ENCODE measurements around the gene L3MBTL1.
A peak's percentile ranks its signal among the peaks of the same experiment; 100 is the strongest.

Gene L3MBTL1

DNA sequence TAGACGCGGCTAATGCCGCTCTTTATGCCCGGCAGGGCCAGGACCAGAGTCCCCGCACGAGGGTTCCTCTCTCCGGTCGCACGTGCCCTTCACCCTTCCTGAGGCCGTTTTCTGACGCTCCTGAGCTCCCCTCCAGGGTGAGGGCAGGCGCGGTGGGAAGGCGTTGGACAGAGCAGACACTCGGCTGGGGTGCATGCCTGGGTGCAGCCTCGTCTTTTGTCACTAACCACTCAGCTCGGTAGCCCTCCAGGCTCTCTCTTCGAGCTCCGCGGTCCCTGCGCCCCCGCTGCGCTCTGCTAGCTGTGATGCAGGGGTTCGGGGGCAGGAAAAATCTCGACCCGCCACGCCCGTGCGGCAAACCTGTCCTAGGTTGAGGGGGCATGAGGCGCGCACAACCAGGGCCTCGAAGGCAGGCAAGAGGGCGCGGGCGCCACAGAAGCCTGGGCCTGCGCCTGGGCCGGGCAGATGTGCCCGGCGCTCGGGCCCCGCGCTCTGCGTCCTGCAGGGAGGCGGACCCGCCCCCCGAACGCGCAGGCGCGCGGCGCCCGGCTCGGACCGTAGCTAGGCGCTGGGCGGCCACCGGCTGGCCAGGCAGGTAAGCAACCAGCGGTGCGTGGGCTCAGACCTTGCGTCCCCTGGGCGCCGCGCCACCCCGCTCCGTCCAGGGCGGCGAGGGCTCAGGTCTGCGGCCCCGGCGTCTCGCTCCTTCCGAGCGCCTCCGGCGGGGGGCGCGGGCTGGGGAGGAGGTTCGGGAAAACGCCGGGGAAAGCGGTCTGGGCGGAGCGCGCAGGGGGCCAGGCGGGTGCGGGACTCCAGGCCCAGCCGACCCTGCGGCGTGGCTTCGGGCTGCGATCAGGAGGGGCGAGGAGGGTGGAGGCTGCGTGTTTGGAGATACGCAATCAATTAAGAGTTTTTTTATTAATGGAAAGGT, at the start of gene L3MBTL1:
Gene L3MBTL1 (plus strand): TSS at position 548 of the 931 bp plus-strand sequence. CDS start 5,807 bp downstream, outside the sequence.
- TF ChIP-seq, protein P1, sequence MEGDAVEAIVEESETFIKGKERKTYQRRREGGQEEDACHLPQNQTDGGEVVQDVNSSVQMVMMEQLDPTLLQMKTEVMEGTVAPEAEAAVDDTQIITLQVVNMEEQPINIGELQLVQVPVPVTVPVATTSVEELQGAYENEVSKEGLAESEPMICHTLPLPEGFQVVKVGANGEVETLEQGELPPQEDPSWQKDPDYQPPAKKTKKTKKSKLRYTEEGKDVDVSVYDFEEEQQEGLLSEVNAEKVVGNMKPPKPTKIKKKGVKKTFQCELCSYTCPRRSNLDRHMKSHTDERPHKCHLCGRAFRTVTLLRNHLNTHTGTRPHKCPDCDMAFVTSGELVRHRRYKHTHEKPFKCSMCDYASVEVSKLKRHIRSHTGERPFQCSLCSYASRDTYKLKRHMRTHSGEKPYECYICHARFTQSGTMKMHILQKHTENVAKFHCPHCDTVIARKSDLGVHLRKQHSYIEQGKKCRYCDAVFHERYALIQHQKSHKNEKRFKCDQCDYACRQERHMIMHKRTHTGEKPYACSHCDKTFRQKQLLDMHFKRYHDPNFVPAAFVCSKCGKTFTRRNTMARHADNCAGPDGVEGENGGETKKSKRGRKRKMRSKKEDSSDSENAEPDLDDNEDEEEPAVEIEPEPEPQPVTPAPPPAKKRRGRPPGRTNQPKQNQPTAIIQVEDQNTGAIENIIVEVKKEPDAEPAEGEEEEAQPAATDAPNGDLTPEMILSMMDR (IDR thresholded peaks at IDR 0.05): no peak
- Histone ChIP-seq H3K4me3 (peak within 1 kb of the TSS; percentile 52 to 58), H3K27ac (no peak within 1 kb of the TSS), H3K36me3 (no peaks in the 10 kb centered on the region), H3K4me1 (peaks cover 0 to 16% (median 9%) of the 10 kb centered on the region in 4 donors), H3K27me3 (peaks cover 0 to 20% of the 10 kb centered on the region in 2 donors), H3K9me3 (no peaks in the 10 kb centered on the region)
- no peak for DNase-seq
- intact Hi-C loops (cut with DNase I; ENCODE audit: low total_unique reads): loop anchor here (5.0 kb wide), 1 partner anchor 55 kb away; no protein-coding TSS in a partner anchor

GRCh38 chr20:43458422-43458924, 49.0 kb upstream of the L3MBTL1 start:
- peak overlapping the region; percentile 81 to 87 for H3K4me3 ChIP-seq
- H3K27ac ChIP-seq: peak overlapping the region; percentile 99 to 100
- H3K9me3 ChIP-seq: no peaks in the 10 kb centered on the region
- no peak for DNase-seq
- TF ChIP-seq, protein P1 (IDR thresholded peaks at IDR 0.05): no peak
- H3K27me3 ChIP-seq: no peaks in the 10 kb centered on the region
- peaks cover 34 to 43% (median 40%) of the 10 kb centered on the region in 3 donors for H3K36me3 ChIP-seq
- intact Hi-C loops (cut with DNase I; ENCODE audit: low total_unique reads): no loop called here
- peaks cover 0 to 31% (median 20%) of the 10 kb centered on the region in 4 donors for H3K4me1 ChIP-seq

- Histone ChIP-seq H3K4me1 (peaks cover 0 to 31% (median 20%) of the 10 kb centered on the region in 4 donors), H3K27ac (peak overlapping the region; percentile 99 to 100), H3K4me3 (peak overlapping the region; percentile 81 to 87), H3K9me3 (no peaks in the 10 kb centered on the region), H3K27me3 (no peaks in the 10 kb centered on the region), H3K36me3 (peaks cover 43 to 51% (median 47%) of the 10 kb centered on the region in 3 donors)
- TF ChIP-seq, protein P1 (IDR thresholded peaks at IDR 0.05): no peak
- no peak for DNase-seq
- intact Hi-C loops (cut with DNase I; ENCODE audit: low total_unique reads): no loop called here
Observed at GRCh38 chr20:43459022-43459942, 48.2 kb upstream of the L3MBTL1 start.

- Histone ChIP-seq H3K9me3 (no peaks in the 10 kb centered on the region), H3K36me3 (peaks cover 53 to 60% (median 58%) of the 10 kb centered on the region in 3 donors), H3K4me1 (peaks cover 0 to 31% (median 20%) of the 10 kb centered on the region in 4 donors), H3K27me3 (no peaks in the 10 kb centered on the region), H3K4me3 (no peak overlapping the region), H3K27ac (no peak overlapping the region)
- intact Hi-C loops (cut with DNase I; ENCODE audit: low total_unique reads): loop anchor here (5.0 kb wide), 1 partner anchor 127 kb away; no protein-coding TSS in a partner anchor
- TF ChIP-seq, protein P1 (IDR thresholded peaks at IDR 0.05): no peak
- no peak for DNase-seq
Observed at GRCh38 chr20:43460172-43460829, 47.2 kb upstream of the L3MBTL1 start.

Measured in tibial artery (tissue), 4 donors.